ENCODE results near the gene SYNM.
A peak's percentile ranks its signal among the peaks of the same experiment; 100 is the strongest.

SYNM gene

GRCh38 chr15:99085413-99086326 lies 19.2 kb upstream of the SYNM start:
- no peak for DNase-seq

DNA sequence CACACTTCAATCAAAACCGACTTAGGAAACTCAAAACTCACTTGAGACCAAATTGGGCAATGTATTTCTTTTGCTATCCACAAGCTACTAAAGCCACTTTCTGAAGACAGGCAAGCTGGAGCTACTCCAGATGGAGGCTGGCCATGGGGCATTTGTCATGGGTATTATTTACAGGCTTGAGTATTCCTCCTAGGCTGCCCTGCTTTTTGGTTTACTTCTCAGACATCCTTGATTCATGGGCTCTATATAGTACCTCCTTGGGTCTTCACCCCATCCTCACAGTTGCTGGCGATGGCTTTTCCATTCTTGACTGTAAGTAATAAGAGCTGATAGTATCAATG lies 18.6 kb upstream of the SYNM start:
- no peak for DNase-seq

- no peak for DNase-seq
Measured at GRCh38 chr15:99087405-99087943, 17.4 kb upstream of the SYNM start.

DNA sequence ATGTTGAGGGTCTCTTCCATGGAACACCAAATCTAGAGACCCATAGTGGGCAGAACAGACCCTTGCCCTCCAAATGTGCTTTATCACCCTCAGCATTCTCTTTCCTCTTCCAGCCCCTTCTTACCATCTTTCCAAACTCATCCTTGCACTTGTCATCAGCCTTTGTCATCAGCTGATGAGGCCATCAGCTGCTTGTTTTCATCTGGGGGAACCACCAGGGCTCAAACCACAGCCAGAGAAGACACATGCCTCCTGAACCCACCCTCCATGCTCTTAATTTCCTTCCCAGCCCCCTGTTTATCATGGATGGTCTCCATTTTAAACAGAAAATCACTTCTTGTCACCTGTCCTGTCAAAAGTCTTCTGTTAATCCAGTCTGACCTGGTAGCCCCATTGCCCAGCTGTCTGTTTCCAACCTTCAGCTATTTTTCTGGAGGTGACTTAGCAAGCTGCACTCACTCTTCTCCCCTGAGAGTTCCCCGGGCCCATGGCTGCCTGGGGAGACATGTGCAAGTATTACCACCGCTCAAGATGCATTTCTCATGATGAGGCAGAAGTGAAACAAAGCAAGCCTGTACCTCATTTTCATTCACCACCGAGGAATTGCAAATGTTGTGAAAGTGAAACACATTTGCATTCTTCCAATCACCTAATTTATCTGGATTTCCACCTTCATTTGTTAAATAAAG lies 14.7 kb upstream of the SYNM start:
- DNase-seq: no peak

DNA sequence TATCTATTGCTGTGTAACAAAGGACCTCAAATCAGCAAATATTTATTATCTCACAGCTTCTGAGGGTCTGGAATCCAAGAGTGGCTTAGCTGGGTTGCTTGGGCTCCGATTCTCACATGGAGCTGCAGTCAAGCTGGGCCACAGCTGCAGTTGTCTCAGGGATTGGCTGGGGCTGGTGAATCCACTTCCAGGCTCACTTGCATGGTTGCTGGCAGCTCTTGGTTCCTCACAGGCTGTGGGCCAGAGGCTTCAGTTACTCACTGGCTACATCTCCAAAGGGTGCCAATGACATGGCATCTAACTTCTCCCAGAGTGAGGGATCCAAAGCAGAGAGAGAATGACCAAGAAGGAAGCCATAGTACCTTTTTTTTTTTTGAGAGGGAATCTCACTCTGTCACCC lies 13.9 kb upstream of the SYNM start:
- no peak for DNase-seq

GRCh38 chr15:99092554-99093172 lies 12.2 kb upstream of the SYNM start:
- no peak for DNase-seq

- no peak for DNase-seq
Measured at GRCh38 chr15:99095626-99096025, 9.3 kb upstream of the SYNM start.

GRCh38 chr15:99096173-99096893 lies 8.5 kb upstream of the SYNM start:
- no peak for DNase-seq

DNA sequence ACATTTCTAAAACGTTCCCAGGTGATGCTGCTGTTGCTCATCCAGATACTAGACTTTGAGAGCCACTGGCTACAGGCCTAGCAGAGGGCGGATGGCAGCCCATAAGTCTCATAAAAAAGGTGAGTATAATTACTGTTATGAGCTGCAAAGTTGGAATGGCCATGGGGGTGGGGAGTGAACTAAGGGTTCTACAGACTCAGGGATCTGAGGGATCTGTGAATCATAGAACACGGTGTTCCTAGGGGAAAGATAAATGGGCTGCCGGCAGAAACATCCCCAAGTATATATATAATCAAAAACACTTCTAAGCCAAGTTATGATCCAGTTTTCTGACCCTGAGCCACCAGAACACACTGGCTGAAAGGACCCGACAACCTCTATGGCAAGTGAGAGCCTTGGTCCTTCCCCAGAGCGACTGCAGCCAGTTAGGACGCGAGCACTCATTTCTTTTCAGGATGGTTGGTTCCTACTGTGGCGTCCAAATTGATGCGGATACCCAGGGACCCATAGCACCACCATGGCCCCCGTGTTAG lies 7.9 kb upstream of the SYNM start:
- DNase-seq: no peak

DNA sequence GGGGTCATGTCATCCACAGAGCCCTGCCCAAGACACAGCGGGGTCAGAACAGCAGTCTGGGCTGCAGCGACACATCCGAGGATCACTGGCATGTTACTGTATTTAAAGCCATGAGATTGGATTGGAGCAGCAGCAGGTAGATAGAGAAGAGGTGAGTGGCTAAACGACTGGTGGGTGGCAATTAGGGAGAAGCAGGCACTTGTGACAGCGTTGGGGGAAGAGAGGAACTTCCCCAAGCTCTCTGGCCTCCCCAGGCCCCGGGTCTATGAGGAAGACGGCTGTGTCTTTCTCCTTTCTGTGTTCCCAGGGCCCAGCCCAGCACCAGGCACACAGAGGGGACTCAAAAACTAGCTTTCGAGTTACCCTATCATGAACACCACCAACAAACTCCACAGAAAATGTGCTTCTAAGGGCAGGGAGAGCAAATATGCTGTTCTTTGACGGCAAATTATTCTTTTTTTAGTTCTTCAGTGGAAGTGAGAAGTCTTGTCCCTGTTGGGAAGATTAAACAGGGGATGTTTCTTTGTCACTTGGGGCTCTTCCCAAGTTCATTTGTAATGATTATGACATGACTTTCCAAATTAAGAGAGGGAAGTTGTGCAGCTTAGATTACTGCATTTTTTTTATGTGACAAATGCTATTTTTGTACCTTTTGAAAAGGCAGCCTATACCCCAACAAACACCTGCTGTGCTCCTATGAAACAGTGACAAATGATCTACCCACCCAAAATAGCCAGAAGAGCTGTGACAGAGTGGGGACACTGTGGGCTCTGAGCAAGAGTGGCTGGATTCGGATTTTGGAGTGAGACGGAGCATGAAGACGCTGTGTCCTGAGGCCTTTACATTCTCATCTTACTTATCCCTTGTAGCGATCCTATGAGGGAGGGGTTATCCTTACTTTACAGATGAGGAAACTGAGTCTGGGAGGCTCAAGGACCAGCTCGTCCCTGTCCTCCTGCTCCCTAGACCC lies 7.2 kb upstream of the SYNM start:
- DNase-seq: no peak

- no peak for DNase-seq
Measured at GRCh38 chr15:99098426-99098825, 6.5 kb upstream of the SYNM start.

GRCh38 chr15:99098991-99099390 lies 5.9 kb upstream of the SYNM start:
- DNase-seq: no peak

DNA sequence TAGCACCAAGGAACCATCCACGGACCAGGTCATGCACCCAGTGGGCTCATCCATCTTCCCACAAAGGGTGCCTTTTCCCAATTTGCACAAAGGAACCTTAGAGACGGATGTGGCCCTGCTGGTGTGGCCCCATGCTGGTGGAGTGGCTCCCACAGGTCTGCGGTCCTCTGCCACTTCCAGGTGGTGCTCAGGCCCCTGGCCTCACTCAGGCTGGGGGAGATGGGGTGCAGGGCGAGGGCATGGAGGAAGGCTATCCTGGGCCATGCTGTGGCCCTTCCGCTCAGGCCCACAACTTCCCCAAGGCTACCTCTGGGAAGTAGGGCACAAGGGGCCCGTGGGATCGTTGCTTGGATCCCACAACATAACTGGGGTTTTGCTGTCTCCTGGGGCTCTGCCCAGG lies 5.2 kb upstream of the SYNM start:
- no peak for DNase-seq

GRCh38 chr15:99100245-99101173 lies 4.4 kb upstream of the SYNM start:
- DNase-seq: peak; percentile 45

DNA sequence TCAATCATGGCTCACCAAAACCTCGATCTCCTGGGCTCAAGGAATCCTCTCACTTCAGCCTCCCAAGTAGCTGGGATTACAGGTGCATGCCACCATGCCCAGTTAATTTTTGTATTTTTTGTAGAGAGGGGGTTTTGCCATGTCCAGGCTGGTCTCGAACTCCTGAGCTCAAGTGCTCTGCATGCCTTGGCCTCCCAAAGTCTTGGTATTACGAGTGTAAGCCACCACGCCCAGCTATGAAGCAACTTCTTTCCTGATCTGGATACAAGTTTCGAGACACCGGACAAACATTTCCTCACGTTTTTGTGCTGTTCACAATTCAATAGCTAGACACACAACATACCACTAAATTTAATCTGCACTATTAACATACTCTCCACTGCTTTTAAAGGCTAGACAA lies 3.4 kb upstream of the SYNM start:
- no peak for DNase-seq

GRCh38 chr15:99102332-99103235 lies 2.3 kb upstream of the SYNM start:
- DNase-seq: no peak

DNA sequence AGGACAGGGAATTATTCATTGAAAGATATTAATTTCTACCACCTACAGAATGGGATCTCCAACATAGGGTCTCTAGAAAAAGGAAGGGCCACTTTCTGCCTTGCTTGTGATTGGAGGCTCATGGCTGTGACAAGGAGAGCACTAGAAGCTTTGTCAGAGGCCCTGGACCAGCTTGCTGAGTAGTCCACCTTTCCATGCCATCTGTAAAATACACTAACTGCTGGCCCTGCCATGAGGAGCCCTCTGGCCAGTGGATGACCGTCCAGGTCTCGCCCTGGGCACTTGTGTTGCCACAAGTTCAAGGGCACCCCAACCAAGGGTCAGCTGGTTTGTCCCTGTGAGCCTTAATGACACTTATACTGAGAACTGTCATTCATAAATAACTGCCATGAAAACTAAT lies 1.6 kb upstream of the SYNM start:
- DNase-seq: no peak

GRCh38 chr15:99105514-99106341 lies 848 bp downstream of the SYNM start:
- no peak for DNase-seq
